ENCODE data around the gene FAM72D. TPM values are rescaled to one million over a fixed set of nuclear protein-coding genes. Genes with fewer than 3 reads are reported as not detected.
"Not testable (repeated sequence)": the region's sequence is repeated elsewhere in the genome, so short reads cannot be mapped to it uniquely, and the experiment has no call there.

The FAM72D gene
- polyA plus RNA-seq (2012; ENCODE audit: missing spikeins) = 5.0 TPM

- FAIRE-seq; DNase-seq (ENCODE audit: insufficient read length): not testable (repeated sequence)
Observed at GRCh38 chr1:145095284-145096057, at the start of gene FAM72D, which contains the start of gene SRGAP2B. Gene FAM72D, plus strand, starts transcription at chr1:145095974. Its CDS starts 874 bp downstream, at chr1:145096848. Gene SRGAP2B, minus strand, starts transcription at chr1:145095328. Its CDS starts 2,427 bp downstream, at chr1:145092901.

GRCh38 chr1:145047553-145047952 lies 48.2 kb upstream of the FAM72D start:
- not testable (repeated sequence) for FAIRE-seq

GRCh38 chr1:145048181-145048856 lies 47.5 kb upstream of the FAM72D start:
- not testable (repeated sequence) for DNase-seq (ENCODE audit: insufficient read length); FAIRE-seq

More at GRCh38 chr1:145047553-145047952, 48.2 kb upstream of the FAM72D start:
- DNase-seq (ENCODE audit: insufficient read length) = not testable (repeated sequence)

GRCh38 chr1:145052019-145052776 lies 43.6 kb upstream of the FAM72D start:
- not testable (repeated sequence) for DNase-seq (ENCODE audit: insufficient read length); FAIRE-seq

GRCh38 chr1:145053428-145053827 lies 42.3 kb upstream of the FAM72D start:
- not testable (repeated sequence) for DNase-seq (ENCODE audit: insufficient read length); FAIRE-seq

GRCh38 chr1:145055217-145055760 lies 40.5 kb upstream of the FAM72D start:
- not testable (repeated sequence) for DNase-seq (ENCODE audit: insufficient read length); FAIRE-seq

- not testable (repeated sequence) for DNase-seq (ENCODE audit: insufficient read length); FAIRE-seq
Observed at GRCh38 chr1:145058184-145058583, 37.6 kb upstream of the FAM72D start.

GRCh38 chr1:145063285-145063684 lies 32.5 kb upstream of the FAM72D start:
- not testable (repeated sequence) for DNase-seq (ENCODE audit: insufficient read length)

GRCh38 chr1:145063941-145064648 lies 31.7 kb upstream of the FAM72D start:
- DNase-seq (ENCODE audit: insufficient read length); FAIRE-seq: not testable (repeated sequence)

More at GRCh38 chr1:145063285-145063684, 32.5 kb upstream of the FAM72D start:
- not testable (repeated sequence) for FAIRE-seq

- DNase-seq (ENCODE audit: insufficient read length); FAIRE-seq: not testable (repeated sequence)
Observed at GRCh38 chr1:145065194-145065826, 30.5 kb upstream of the FAM72D start.

GRCh38 chr1:145066486-145066885 lies 29.3 kb upstream of the FAM72D start:
- not testable (repeated sequence) for FAIRE-seq

GRCh38 chr1:145071569-145071968 lies 24.2 kb upstream of the FAM72D start:
- not testable (repeated sequence) for DNase-seq (ENCODE audit: insufficient read length); FAIRE-seq

More at GRCh38 chr1:145066486-145066885, 29.3 kb upstream of the FAM72D start:
- DNase-seq (ENCODE audit: insufficient read length) = not testable (repeated sequence)

GRCh38 chr1:145074021-145074559 lies 21.7 kb upstream of the FAM72D start:
- FAIRE-seq = not testable (repeated sequence)

GRCh38 chr1:145076877-145077276 lies 18.9 kb upstream of the FAM72D start:
- not testable (repeated sequence) for FAIRE-seq; DNase-seq (ENCODE audit: insufficient read length)

More at GRCh38 chr1:145074021-145074559, 21.7 kb upstream of the FAM72D start:
- DNase-seq (ENCODE audit: insufficient read length) = not testable (repeated sequence)

- not testable (repeated sequence) for DNase-seq (ENCODE audit: insufficient read length); FAIRE-seq
Observed at GRCh38 chr1:145077872-145078786, 17.6 kb upstream of the FAM72D start.

- not testable (repeated sequence) for FAIRE-seq
Observed at GRCh38 chr1:145078787-145079370, 16.9 kb upstream of the FAM72D start.

GRCh38 chr1:145079737-145080136 lies 16.0 kb upstream of the FAM72D start:
- not testable (repeated sequence) for FAIRE-seq; DNase-seq (ENCODE audit: insufficient read length)

More at GRCh38 chr1:145078787-145079370, 16.9 kb upstream of the FAM72D start:
- not testable (repeated sequence) for DNase-seq (ENCODE audit: insufficient read length)

Data from GM12892 (cell line).